Head of caudate nucleus (tissue), 42 donors: ENCODE measurements around the gene TMEM131.

Experiments used
- DNase-seq, 42 donors: peaks; one replicate each; pipeline versions ENCODE4 v3.0.0 to v3.0.0-alpha.2; 2020 to 2021; ENCODE audit warnings: mixed read lengths in 7 of 42
- intact Hi-C: fragments of 100-400 bp; cut with DNase I; formaldehyde crosslinking; loops from one replicate; pipeline ENCODE4 v1.15.0; 2022

The TMEM131 gene

GRCh38 chr2:97758131-97758705 lies 237.5 kb downstream of the TMEM131 start:
- intact Hi-C loops, result no loop called here
- DNase-seq, result no peak

- intact Hi-C loops, result no loop called here
Measured at GRCh38 chr2:97757062-97757461, 238.7 kb downstream of the TMEM131 start.

GRCh38 chr2:97755491-97755890 lies 240.3 kb downstream of the TMEM131 start:
- DNase-seq, result no peak
- intact Hi-C loops, result no loop called here

More at GRCh38 chr2:97757062-97757461, 238.7 kb downstream of the TMEM131 start:
- DNase-seq, result no peak

- DNase-seq, result no peak
- intact Hi-C loops, result no loop called here
Measured at GRCh38 chr2:97754690-97755346, 240.9 kb downstream of the TMEM131 start.

- no peak for DNase-seq
- intact Hi-C loops, result no loop called here
Measured at GRCh38 chr2:97752342-97753334, 243.1 kb downstream of the TMEM131 start.

- DNase-seq, result no peak
- intact Hi-C loops, result no loop called here
Measured at GRCh38 chr2:97751752-97752151, 244.0 kb downstream of the TMEM131 start.

- intact Hi-C loops, result no loop called here
- DNase-seq, result no peak
Measured at GRCh38 chr2:97750017-97750416, 245.7 kb downstream of the TMEM131 start.

- peak in 1 of 42 donors; percentile 14 for DNase-seq
- intact Hi-C loops, result no loop called here
Measured at GRCh38 chr2:97749581-97749980, 246.2 kb downstream of the TMEM131 start.

- no peak for DNase-seq
- intact Hi-C loops, result no loop called here
Measured at GRCh38 chr2:97747716-97748115, 248.0 kb downstream of the TMEM131 start.

GRCh38 chr2:97747285-97747684 lies 248.5 kb downstream of the TMEM131 start:
- DNase-seq, result no peak
- intact Hi-C loops, result no loop called here

- DNase-seq, result peak in 1 of 42 donors; percentile 4
- intact Hi-C loops, result no loop called here
Measured at GRCh38 chr2:97745474-97746174, 250.1 kb downstream of the TMEM131 start.

GRCh38 chr2:97743913-97744312 lies 251.8 kb downstream of the TMEM131 start:
- peak in 1 of 42 donors; percentile 5 for DNase-seq
- intact Hi-C loops, result no loop called here

- intact Hi-C loops, result no loop called here
- peak in 2 of 42 donors; percentile 2 to 10 for DNase-seq
Measured at GRCh38 chr2:97742381-97742847, 253.3 kb downstream of the TMEM131 start.

GRCh38 chr2:97741686-97742085 lies 254.1 kb downstream of the TMEM131 start:
- intact Hi-C loops, result no loop called here
- DNase-seq, result peak in 1 of 42 donors; percentile 13

- intact Hi-C loops, result no loop called here
- peak in 1 of 42 donors; percentile 27 for DNase-seq
Measured at GRCh38 chr2:97741251-97741650, 254.5 kb downstream of the TMEM131 start.

- peak in 25 of 42 donors; percentile 14 to 76 (median 37) for DNase-seq
- intact Hi-C loops, result no loop called here
Measured at GRCh38 chr2:97740590-97741182, 255.1 kb downstream of the TMEM131 start.

- DNase-seq, result peak in 1 of 42 donors; percentile 35
- intact Hi-C loops, result no loop called here
Measured at GRCh38 chr2:97739893-97740245, 255.9 kb downstream of the TMEM131 start.

- intact Hi-C loops, result no loop called here
- peak in 1 of 42 donors; percentile 13 for DNase-seq
Measured at GRCh38 chr2:97739020-97739892, 256.5 kb downstream of the TMEM131 start.
